H1 (cell line): ENCODE results near the gene TLL2.

Experiments used
- CEBPB ChIP-seq: IDR thresholded peaks from 2 replicates; pipeline ENCODE4 v1.6.1; 2012; ENCODE audit warnings: low read depth, low read length
- EGR1 ChIP-seq: IDR thresholded peaks from 2 replicates; pipeline ENCODE4 v1.6.1; 2011; ENCODE audit warnings: low read depth, low read length, borderline replicate concordance
- RFX5 ChIP-seq: IDR thresholded peaks from 2 replicates; pipeline ENCODE4 v1.6.1; 2011; ENCODE audit warnings: low read depth, low read length, improper control_type of control experiment, borderline replicate concordance
- YY1 ChIP-seq: IDR thresholded peaks from 2 replicates; pipeline ENCODE4 v1.6.1; 2011; ENCODE audit warnings: low read depth, mild to moderate bottlenecking, low read length
- TF ChIP-seq, protein P1 (sequence below), 3 experiments: IDR thresholded peaks; 1 replicate in 2 of 3; 2 replicates in 1 of 3; pipeline versions ENCODE4 v1.5.1 to v1.6.1; 2011; ENCODE audit warnings: low read length in 3 of 3, mild to moderate bottlenecking in 3 of 3, inconsistent platforms in 2 of 3, low read depth in 1 of 3, moderate library complexity in 1 of 3; ENCODE audit not compliant: insufficient read depth in 1 of 3; ENCODE audit errors: control extremely low read depth in 1 of 3

DNA sequence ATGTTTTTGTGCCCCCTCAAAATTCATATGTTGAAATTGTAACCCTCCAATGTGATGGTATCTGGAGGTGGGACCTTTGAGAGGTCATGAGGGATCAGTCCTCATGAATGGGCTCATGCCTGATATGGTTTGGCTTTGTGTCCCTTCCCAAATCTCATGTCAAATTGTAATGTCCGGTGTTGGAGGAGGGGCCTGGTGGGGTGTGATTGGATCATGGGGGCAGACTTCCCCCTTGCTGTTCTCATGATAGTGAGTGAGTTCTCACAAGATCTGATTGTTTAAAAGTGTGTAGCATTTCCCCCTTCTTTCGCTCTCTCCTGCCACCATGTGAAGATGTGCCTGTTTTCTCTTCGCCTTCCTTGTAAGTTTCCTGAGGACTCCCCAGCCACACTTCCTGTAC lies 53.4 kb downstream of the TLL2 start:
- TF ChIP-seq CEBPB (no peak), EGR1 (no peak), RFX5 (no peak), YY1 (no peak)
- TF ChIP-seq, protein P1, sequence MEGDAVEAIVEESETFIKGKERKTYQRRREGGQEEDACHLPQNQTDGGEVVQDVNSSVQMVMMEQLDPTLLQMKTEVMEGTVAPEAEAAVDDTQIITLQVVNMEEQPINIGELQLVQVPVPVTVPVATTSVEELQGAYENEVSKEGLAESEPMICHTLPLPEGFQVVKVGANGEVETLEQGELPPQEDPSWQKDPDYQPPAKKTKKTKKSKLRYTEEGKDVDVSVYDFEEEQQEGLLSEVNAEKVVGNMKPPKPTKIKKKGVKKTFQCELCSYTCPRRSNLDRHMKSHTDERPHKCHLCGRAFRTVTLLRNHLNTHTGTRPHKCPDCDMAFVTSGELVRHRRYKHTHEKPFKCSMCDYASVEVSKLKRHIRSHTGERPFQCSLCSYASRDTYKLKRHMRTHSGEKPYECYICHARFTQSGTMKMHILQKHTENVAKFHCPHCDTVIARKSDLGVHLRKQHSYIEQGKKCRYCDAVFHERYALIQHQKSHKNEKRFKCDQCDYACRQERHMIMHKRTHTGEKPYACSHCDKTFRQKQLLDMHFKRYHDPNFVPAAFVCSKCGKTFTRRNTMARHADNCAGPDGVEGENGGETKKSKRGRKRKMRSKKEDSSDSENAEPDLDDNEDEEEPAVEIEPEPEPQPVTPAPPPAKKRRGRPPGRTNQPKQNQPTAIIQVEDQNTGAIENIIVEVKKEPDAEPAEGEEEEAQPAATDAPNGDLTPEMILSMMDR (IDR thresholded peaks at IDR 0.05; ENCODE audit: control extremely low read depth in 1 of 3, insufficient read depth in 1 of 3, low read depth in 1 of 3, low read length in 3 of 3), result no peak
